Ectodermal cell (in vitro differentiated cells): Measurements from ENCODE around the gene ARHGAP1.
"Not testable (repeated sequence)": the region's sequence is repeated elsewhere in the genome, so short reads cannot be mapped to it uniquely, and the experiment has no call there.

Experiments
- H3K27ac ChIP-seq: 2 replicates; pipeline ENCODE4 v1.7.0; 2013; ENCODE audit warnings: mild to moderate bottlenecking, low read depth, low read length; ENCODE audit not compliant: insufficient read depth, poor library complexity, severe bottlenecking
- H3K27me3 ChIP-seq: 2 replicates; pipeline ENCODE4 v1.7.0; 2013; ENCODE audit warnings: mild to moderate bottlenecking, low read length; ENCODE audit not compliant: insufficient read depth, control insufficient read depth, poor library complexity, severe bottlenecking
- H3K36me3 ChIP-seq: one replicate; pipeline ENCODE4 v1.7.0; 2013; ENCODE audit warnings: low read length; ENCODE audit not compliant: control insufficient read depth, insufficient read depth
- H3K4me1 ChIP-seq: one replicate; pipeline ENCODE4 v1.7.0; 2013; ENCODE audit warnings: low read length; ENCODE audit not compliant: control insufficient read depth, insufficient read depth
- H3K4me3 ChIP-seq: 2 replicates; pipeline ENCODE4 v1.7.0; 2013; ENCODE audit warnings: low read depth, low read length, control low read depth; ENCODE audit not compliant: insufficient read depth
- H3K9me3 ChIP-seq: 2 replicates; pipeline ENCODE4 v1.7.0; 2013; ENCODE audit warnings: mild to moderate bottlenecking, low read length, moderate library complexity; ENCODE audit not compliant: control insufficient read depth
- WGBS, 2 experiments: methylation state at CpG; one replicate each; pipeline ENCODE4 v1.1.7; 2013; ENCODE audit warnings: missing lambda C conversion rate in 2 of 2; 5-methylcytosine and 5-hydroxymethylcytosine counted together

ARHGAP1 gene

DNA sequence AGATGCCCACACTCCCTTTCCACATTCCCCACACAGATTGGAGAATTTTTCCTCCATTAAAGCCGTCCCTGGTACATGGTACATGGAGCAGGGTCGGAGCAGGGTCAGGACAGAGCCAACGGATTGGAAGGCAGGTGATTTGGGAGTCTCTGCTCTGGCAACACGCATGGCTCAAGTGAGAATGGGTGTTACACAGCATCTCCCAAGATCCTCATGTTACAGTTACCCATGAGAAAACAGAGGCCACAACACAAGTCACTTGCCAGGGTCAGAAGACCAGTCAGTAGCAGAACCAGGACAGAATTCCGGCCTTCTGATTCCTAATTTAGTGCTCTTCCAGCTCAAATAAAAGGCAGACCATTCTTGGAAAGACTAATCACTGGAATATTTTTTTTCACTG, 10.9 kb upstream of the ARHGAP1 start:
- H3K4me1 ChIP-seq: no peaks in the 10 kb centered on the region
- no peak overlapping the region for H3K4me3 ChIP-seq
- no peaks in the 10 kb centered on the region for H3K36me3 ChIP-seq
- H3K27ac ChIP-seq: no peak overlapping the region
- no peaks in the 10 kb centered on the region for H3K9me3 ChIP-seq
- WGBS, 2 experiments: 88 to 90% methylated on average over 5 of the region's 5 CpGs
- no peaks in the 10 kb centered on the region for H3K27me3 ChIP-seq

DNA sequence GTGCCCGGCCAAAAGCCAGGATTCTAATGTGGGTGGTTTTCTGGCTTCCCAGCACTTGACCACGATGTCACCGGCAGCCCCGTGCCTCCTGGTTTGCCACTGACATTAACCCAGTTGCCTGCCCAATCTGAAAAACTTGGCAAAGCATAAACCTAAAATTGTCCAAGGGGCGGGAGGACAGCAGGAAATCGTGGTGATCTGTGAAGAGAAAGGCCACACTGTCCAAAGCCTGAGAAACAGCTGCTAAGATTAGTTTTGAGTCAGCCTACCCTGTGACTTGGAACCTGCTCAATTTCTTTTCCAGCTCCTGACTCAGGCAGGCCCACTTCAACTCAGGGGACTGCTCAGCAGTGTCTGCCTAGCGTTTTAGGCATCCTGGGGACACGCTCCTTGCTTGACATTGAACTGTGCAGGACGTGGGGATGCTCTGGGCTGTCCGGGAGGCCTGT, 10.4 kb upstream of the ARHGAP1 start:
- WGBS, 2 experiments: 90 to 91% methylated on average over 10 of the region's 10 CpGs
- Histone ChIP-seq H3K9me3 (no peaks in the 10 kb centered on the region), H3K36me3 (peaks cover 3% of the 10 kb centered on the region), H3K27ac (no peak overlapping the region), H3K4me3 (no peak overlapping the region), H3K4me1 (no peaks in the 10 kb centered on the region), H3K27me3 (no peaks in the 10 kb centered on the region)

DNA sequence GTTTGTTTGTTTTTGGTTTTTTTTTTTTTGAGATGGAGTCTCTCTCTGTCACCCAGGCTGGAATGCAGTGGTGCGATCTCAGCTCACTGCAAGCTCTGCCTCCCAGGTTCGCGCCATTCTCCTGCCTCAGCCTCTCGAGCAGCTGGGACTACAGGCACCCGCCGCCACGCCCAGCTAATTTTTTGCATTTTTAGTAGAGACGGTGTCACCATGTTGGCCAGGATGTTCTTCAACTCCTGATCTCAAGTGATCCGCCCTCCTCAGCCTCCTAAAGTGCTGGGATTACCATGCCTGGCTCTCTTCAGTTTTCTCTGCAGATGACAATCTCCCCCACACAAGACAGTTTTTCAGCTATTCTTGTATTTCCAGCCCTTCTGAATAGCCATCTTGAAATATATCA, 8.9 kb upstream of the ARHGAP1 start:
- not testable (repeated sequence) for H3K9me3 ChIP-seq, H3K4me1 ChIP-seq, H3K27me3 ChIP-seq, H3K4me3 ChIP-seq, H3K27ac ChIP-seq
- WGBS, 2 experiments: 89 to 95% methylated on average over 9 of the region's 9 CpGs
- peaks cover 17% of the 10 kb centered on the region for H3K36me3 ChIP-seq

DNA sequence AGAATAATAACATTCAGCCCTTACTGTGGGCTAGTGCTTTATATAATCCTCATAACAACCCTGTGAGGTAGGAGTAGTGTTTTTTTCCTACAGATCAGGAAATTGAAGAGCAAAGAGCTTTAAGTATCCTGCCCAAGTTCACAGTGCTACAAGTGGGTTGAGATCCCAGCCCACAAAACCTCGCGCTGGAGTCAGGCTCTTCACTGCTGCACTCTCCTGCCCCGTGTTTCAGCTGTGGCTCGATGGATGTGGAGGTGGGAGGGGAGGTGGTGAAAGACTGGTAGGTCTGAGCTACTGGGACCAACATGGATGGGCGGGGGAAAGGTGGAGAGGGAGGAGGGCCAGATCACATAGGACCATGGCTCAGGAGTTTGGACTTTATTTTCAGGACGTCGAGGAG, 6.5 kb upstream of the ARHGAP1 start:
- no peak overlapping the region for H3K27ac ChIP-seq
- 92 to 96% methylated on average over 7 of the region's 7 CpGs for WGBS, 2 experiments
- H3K4me1 ChIP-seq: peaks cover 2% of the 10 kb centered on the region
- no peaks in the 10 kb centered on the region for H3K27me3 ChIP-seq
- no peak overlapping the region for H3K4me3 ChIP-seq
- peaks cover 32% of the 10 kb centered on the region for H3K36me3 ChIP-seq
- H3K9me3 ChIP-seq: no peaks in the 10 kb centered on the region

DNA sequence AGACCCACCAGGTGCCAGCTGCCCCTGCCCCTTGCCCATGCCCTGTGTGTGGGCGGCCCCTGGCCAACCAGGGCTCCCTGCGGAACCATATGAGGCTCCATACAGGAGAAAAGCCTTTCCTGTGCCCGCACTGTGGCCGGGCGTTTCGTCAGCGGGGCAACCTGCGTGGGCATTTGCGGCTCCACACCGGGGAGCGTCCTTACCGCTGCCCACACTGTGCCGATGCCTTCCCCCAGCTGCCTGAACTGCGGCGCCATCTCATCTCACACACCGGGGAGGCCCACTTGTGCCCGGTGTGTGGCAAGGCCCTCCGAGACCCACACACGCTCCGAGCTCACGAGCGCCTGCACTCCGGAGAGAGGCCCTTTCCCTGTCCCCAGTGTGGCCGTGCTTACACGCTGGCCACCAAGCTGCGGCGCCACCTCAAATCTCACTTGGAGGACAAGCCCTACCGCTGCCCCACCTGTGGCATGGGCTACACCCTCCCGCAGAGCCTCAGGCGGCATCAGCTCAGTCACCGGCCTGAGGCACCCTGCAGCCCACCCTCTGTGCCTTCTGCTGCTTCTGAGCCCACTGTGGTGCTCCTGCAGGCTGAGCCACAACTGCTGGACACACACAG, 4.8 kb upstream of the ARHGAP1 start:
- no peaks in the 10 kb centered on the region for H3K9me3 ChIP-seq

DNA sequence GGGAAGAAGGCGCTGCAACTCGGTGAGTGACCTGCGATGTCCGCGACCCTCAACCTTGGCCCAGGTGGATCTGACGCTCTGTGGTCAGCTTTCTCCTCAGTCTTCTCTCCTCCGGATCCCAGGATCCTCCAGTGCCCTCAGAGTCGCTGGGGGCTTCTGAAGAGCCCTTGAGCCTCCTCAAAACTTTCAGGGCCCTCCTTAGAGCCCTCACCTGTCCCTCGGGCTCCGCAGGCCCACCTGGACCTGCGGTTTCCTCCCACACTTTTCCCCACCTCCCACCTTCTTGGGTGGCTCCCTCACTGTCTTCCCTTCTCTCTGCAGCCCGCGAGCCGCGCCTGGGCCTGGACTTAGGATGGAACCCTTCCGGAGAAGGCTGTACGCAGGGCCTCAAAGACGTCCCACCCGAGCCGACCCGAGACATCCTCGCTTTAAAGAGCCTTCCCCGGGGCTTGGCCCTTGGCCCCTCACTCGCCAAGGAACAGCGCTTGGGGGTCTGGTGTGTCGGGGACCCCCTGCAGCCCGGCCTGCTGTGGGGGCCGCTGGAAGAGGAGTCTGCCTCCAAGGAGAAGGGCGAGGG, 747 bp upstream of the ARHGAP1 start:
- 1% methylated on average over 29 of the region's 29 CpGs for whole genome bisulfite sequencing, 2 experiments
- no peaks in the 10 kb centered on the region for H3K27me3 ChIP-seq
- H3K27ac ChIP-seq: no peak overlapping the region
- peaks cover 14% of the 10 kb centered on the region for H3K4me1 ChIP-seq
- peaks cover 32% of the 10 kb centered on the region for H3K36me3 ChIP-seq
- peak overlapping the region; percentile 82 for H3K4me3 ChIP-seq
- H3K9me3 ChIP-seq: no peaks in the 10 kb centered on the region

More for the DNA sequence above, 4.8 kb upstream of the ARHGAP1 start:
- Histone ChIP-seq H3K27ac (no peak overlapping the region), H3K4me3 (no peak overlapping the region), H3K36me3 (peaks cover 32% of the 10 kb centered on the region), H3K27me3 (no peaks in the 10 kb centered on the region), H3K4me1 (peaks cover 4% of the 10 kb centered on the region)
- 95 to 97% methylated on average over 31 of the region's 31 CpGs for WGBS, 2 experiments

DNA sequence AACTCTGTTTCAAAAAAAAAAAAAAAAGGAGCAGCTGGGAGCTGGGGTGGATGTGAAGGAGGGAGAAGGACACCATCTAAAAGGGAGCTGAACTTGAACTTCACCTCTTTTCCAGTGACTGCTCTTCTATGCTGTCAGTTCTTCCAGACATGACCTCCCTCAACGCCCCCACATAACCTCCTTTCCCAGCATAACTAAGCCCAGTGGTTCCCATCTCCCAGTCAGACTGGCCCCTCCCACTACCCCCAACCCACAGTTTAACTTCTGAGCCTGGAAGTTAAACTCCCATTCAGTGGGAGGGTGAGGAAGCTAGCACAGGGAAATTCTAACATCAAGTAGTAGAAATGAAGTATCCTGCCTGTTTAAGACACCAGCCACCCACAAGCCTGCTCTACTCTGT, 1.8 kb downstream of the ARHGAP1 start:
- Histone ChIP-seq H3K27ac (no peak overlapping the region), H3K4me1 (peaks cover 14% of the 10 kb centered on the region), H3K27me3 (no peaks in the 10 kb centered on the region), H3K9me3 (no peaks in the 10 kb centered on the region), H3K4me3 (no peak overlapping the region), H3K36me3 (peaks cover 8% of the 10 kb centered on the region)
- WGBS, 2 experiments: 81 to 89% methylated on average over 1 of the region's 1 CpG

DNA sequence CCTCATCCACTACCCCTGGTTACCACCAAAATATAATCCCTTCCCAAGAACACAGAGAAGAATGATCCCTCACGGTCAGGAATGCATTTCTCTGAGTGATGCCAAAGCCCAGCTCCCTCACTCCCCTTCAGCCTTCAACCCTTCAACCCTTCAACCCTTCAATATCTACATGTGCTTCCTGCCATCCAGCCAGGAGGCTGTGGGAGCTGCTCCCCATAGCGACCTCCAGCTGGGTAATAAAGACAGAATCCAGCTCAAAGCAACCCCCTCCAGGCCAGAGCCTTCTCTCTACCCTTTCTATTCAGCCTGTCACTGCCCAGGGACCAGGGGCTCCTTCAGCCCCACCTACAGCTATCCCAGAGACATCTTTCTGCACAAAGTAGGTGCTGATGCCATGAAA, 2.7 kb downstream of the ARHGAP1 start:
- Histone ChIP-seq H3K27ac (no peak overlapping the region), H3K27me3 (no peaks in the 10 kb centered on the region), H3K9me3 (no peaks in the 10 kb centered on the region), H3K4me1 (peaks cover 14% of the 10 kb centered on the region), H3K36me3 (peaks cover 2% of the 10 kb centered on the region), H3K4me3 (no peak overlapping the region)
- WGBS, 2 experiments: 69 to 72% methylated on average over 2 of the region's 2 CpGs

DNA sequence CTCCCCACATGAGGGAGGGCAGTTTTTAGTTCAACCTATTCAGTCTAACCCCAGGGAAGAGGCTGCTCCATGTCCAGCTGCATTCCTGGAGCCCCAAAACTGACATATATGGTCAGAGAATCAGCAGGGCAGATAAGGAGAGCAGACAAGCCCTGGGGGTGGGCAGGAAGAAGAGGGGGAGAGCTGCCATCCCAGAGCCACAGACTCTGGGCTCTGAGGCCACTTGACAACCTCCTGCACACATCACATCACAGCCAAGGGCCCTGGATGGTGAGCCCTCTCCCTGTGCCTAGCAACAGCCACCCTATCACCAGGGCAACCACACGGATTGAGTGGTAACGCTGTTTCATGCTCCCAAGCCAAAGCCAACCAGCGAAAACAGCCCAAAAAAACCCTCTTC, 3.1 kb downstream of the ARHGAP1 start:
- no peaks in the 10 kb centered on the region for H3K27me3 ChIP-seq
- 70 to 73% methylated on average over 3 of the region's 3 CpGs for WGBS, 2 experiments
- H3K4me1 ChIP-seq: peaks cover 14% of the 10 kb centered on the region
- H3K4me3 ChIP-seq: no peak overlapping the region
- H3K9me3 ChIP-seq: no peaks in the 10 kb centered on the region
- peak overlapping the region; percentile 55 for H3K27ac ChIP-seq
- H3K36me3 ChIP-seq: no peaks in the 10 kb centered on the region

DNA sequence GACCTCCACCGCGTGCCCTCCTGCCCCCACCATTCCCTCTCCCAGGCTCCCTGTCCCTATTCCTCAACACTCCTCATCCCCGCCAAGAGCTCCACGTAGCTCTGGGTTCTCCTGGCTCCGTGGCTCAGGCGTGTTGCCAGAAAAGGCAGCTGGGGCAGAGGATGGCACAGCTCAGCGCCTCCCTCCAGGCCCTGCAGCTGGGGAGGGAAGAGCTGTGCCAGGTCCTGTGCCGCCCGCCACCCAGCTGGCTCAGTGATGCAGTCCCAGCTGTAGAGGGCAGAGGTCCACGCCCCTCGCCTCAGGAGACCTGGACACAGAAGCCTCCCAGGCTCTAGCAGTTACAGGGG, 4.2 kb downstream of the ARHGAP1 start:
- peaks cover 10% of the 10 kb centered on the region for H3K4me1 ChIP-seq
- H3K27ac ChIP-seq: no peak overlapping the region
- 95% methylated on average over 11 of the region's 11 CpGs for WGBS, 2 experiments
- H3K27me3 ChIP-seq: no peaks in the 10 kb centered on the region
- H3K4me3 ChIP-seq: no peak overlapping the region
- no peaks in the 10 kb centered on the region for H3K9me3 ChIP-seq
- H3K36me3 ChIP-seq: peaks cover 3% of the 10 kb centered on the region
